H1 (cell line): ENCODE results near the gene CUL2. TPM values are rescaled to one million over a fixed set of nuclear protein-coding genes. Genes with fewer than 3 reads are reported as not detected.

Source experiments
- CTCF ChIA-PET: fragments of 300-600 bp; sonication (Branson Sonifier 250); formaldehyde crosslinking; loops from one replicate; lab custom pipeline; 2021; ENCODE audit not compliant: partially characterized antibody; lab: Charles Lee
- POLR2A ChIA-PET: fragments of 300-600 bp; sonication (Branson Sonifier 250); formaldehyde crosslinking; loops from one replicate; lab custom pipeline; 2021; ENCODE audit warnings: inconsistent platforms; ENCODE audit not compliant: partially characterized antibody; lab: Charles Lee
- DNase-seq, 2 experiments: peaks; one replicate each; pipeline versions ENCODE4 v3.0.0 to v3.0.0-alpha.2; 2010 to 2022; ENCODE audit warnings: low spot score in 2 of 2, low read depth in 1 of 2, mixed read lengths in 1 of 2
- FAIRE-seq: peaks from 2 replicates; lab custom pipeline; 2011; peaks lifted over from hg19 to GRCh38; lab: Jason Lieb, UNC
- H2AFZ ChIP-seq: 2 replicates; pipeline ENCODE4 v1.8.1; 2012; ENCODE audit warnings: low read length, inconsistent platforms
- H2AK5ac ChIP-seq: 2 replicates; pipeline ENCODE4 v1.6.1; 2013; ENCODE audit warnings: low read depth, low read length
- H2BK120ac ChIP-seq: replicated peaks from 2 replicates; pipeline ENCODE3; 2013; ENCODE audit warnings: low read depth, low read length, inconsistent platforms
- H2BK12ac ChIP-seq: 2 replicates; pipeline ENCODE4 v1.6.1; 2013; ENCODE audit warnings: low read depth, low read length
- H2BK15ac ChIP-seq: 2 replicates; pipeline ENCODE4 v1.6.1; 2013; ENCODE audit warnings: low read length
- H2BK20ac ChIP-seq: 2 replicates; pipeline ENCODE4 v1.6.1; 2013; ENCODE audit warnings: low read length
- H2BK5ac ChIP-seq: 2 replicates; pipeline ENCODE4 v1.6.1; 2013; ENCODE audit warnings: low read depth, low read length
- H3K14ac ChIP-seq: 2 replicates; pipeline ENCODE4 v1.6.1; 2013; ENCODE audit warnings: inconsistent platforms; ENCODE audit not compliant: insufficient read length
- H3K18ac ChIP-seq: 2 replicates; pipeline ENCODE4 v1.6.1; 2013; ENCODE audit warnings: low read length; ENCODE audit errors: extremely low read depth
- H3K23ac ChIP-seq: 2 replicates; pipeline ENCODE4 v1.6.1; 2013; ENCODE audit warnings: inconsistent platforms; ENCODE audit not compliant: insufficient read length
- H3K23me2 ChIP-seq: 2 replicates; pipeline ENCODE4 v1.6.1; 2013; ENCODE audit warnings: low read depth, low read length
- H3K27ac ChIP-seq: 2 replicates; pipeline ENCODE4 v1.6.1; 2011; ENCODE audit warnings: low read depth, low read length, inconsistent platforms
- H3K27me3 ChIP-seq, 4 experiments: replicated peaks in 1 of 4; 1 replicate in 1 of 4; 2 replicates in 3 of 4; pipeline versions ENCODE4 v1.6.1 to v1.8.1; 2011 to 2013; ENCODE audit warnings: low read length in 3 of 4, mild to moderate bottlenecking in 3 of 4, inconsistent platforms in 2 of 4, mixed read lengths in 2 of 4, moderate library complexity in 1 of 4; ENCODE audit not compliant: control insufficient read depth in 3 of 4, insufficient read depth in 3 of 4; ENCODE audit errors: extremely low read depth in 1 of 4
- H3K36me3 ChIP-seq, 4 experiments: 2 replicates each; pipeline versions ENCODE4 v1.6.1 to v1.8.1; 2011 to 2013; ENCODE audit warnings: mild to moderate bottlenecking in 4 of 4, low read length in 3 of 4, moderate library complexity in 2 of 4, control low read depth in 1 of 4, inconsistent platforms in 1 of 4; ENCODE audit not compliant: insufficient read depth in 4 of 4, control insufficient read depth in 2 of 4
- H3K4ac ChIP-seq: replicated peaks from 2 replicates; pipeline ENCODE3; 2013; ENCODE audit warnings: low read length, low read depth, mixed read lengths, inconsistent platforms; ENCODE audit not compliant: insufficient read length
- H3K4me1 ChIP-seq, 4 experiments: replicated peaks in 1 of 4; 1 replicate in 1 of 4; 2 replicates in 3 of 4; pipeline versions ENCODE4 v1.6.1 to v1.8.1; 2011 to 2013; ENCODE audit warnings: low read length in 3 of 4, inconsistent platforms in 2 of 4, mixed read lengths in 1 of 4; ENCODE audit not compliant: insufficient read depth in 4 of 4, control insufficient read depth in 3 of 4
- H3K4me2 ChIP-seq, 2 experiments: 2 replicates each; pipeline versions ENCODE4 v1.6.1 to v1.8.1; 2011 to 2013; ENCODE audit warnings: low read depth in 2 of 2, low read length in 2 of 2, control low read depth in 1 of 2, inconsistent platforms in 1 of 2, mild to moderate bottlenecking in 1 of 2; ENCODE audit not compliant: insufficient read depth in 1 of 2
- H3K4me3 ChIP-seq, 4 experiments: fragments of 200-600, 300-600 bp in 1 of 4; sonication (generic), shearing (Covaris generic), sonication (Bioruptor Twin) in 1 of 4; 2 replicates each; pipeline versions ENCODE4 v1.5.1 to v1.8.1; 2011 to 2016; ENCODE audit warnings: low read length in 4 of 4, low read depth in 3 of 4, control low read depth in 2 of 4, inconsistent platforms in 2 of 4, mild to moderate bottlenecking in 2 of 4, mixed read lengths in 1 of 4, moderate library complexity in 1 of 4; ENCODE audit not compliant: insufficient read depth in 2 of 4; ENCODE audit errors: extremely low read depth in 1 of 4
- H3K56ac ChIP-seq: replicated peaks from 2 replicates; pipeline ENCODE3; 2013; ENCODE audit warnings: low read depth, mild to moderate bottlenecking, mixed read lengths, low read length, inconsistent platforms; ENCODE audit not compliant: insufficient read length
- H3K79me1 ChIP-seq: 2 replicates; pipeline ENCODE4 v1.6.1; 2013; ENCODE audit warnings: low read depth, low read length, control low read depth
- H3K79me2 ChIP-seq, 2 experiments: 2 replicates each; pipeline versions ENCODE4 v1.6.1 to v1.8.1; 2012 to 2013; ENCODE audit warnings: low read length in 2 of 2, mild to moderate bottlenecking in 2 of 2, inconsistent platforms in 1 of 2; ENCODE audit not compliant: insufficient read depth in 2 of 2, control insufficient read depth in 1 of 2
- H3K9ac ChIP-seq, 4 experiments: replicated peaks in 1 of 4; 1 replicate in 1 of 4; 2 replicates in 3 of 4; pipeline versions ENCODE4 v1.6.1 to v1.8.1; 2011 to 2013; ENCODE audit warnings: low read depth in 3 of 4, low read length in 3 of 4, control low read depth in 2 of 4, mild to moderate bottlenecking in 2 of 4, moderate library complexity in 2 of 4, inconsistent platforms in 1 of 4; ENCODE audit errors: extremely low read depth in 1 of 4
- H3K9me3 ChIP-seq, 2 experiments: 2 replicates each; pipeline versions ENCODE4 v1.6.1 to v1.8.1; 2012 to 2013; ENCODE audit warnings: mild to moderate bottlenecking in 2 of 2, moderate library complexity in 2 of 2, control low read depth in 1 of 2, inconsistent platforms in 1 of 2, low read depth in 1 of 2, low read length in 1 of 2, mixed read lengths in 1 of 2; ENCODE audit not compliant: insufficient read depth in 2 of 2
- H4K20me1 ChIP-seq, 2 experiments: replicated peaks in 1 of 2; 2 replicates each; pipeline versions ENCODE3 to v1.8.1; 2011 to 2013; ENCODE audit warnings: inconsistent platforms in 2 of 2, low read length in 2 of 2, mild to moderate bottlenecking in 1 of 2; ENCODE audit not compliant: insufficient read depth in 2 of 2, control insufficient read depth in 1 of 2
- H4K5ac ChIP-seq: 2 replicates; pipeline ENCODE4 v1.6.1; 2013; ENCODE audit warnings: low read length, low read depth, mixed read lengths, inconsistent platforms; ENCODE audit not compliant: insufficient read length
- H4K8ac ChIP-seq: 2 replicates; pipeline ENCODE4 v1.8.0; 2013; ENCODE audit warnings: mild to moderate bottlenecking, moderate library complexity, low read length, inconsistent platforms; ENCODE audit not compliant: insufficient read depth; ENCODE audit errors: extremely low read depth
- H4K91ac ChIP-seq: replicated peaks from 2 replicates; pipeline ENCODE3; 2013; ENCODE audit warnings: low read length, mixed read lengths, inconsistent platforms; ENCODE audit not compliant: insufficient read length
- CBX5 ChIP-seq: fragments of 300-800, 300-1000 bp; sonication (generic); IDR thresholded peaks from 2 replicates; pipeline ENCODE4 v1.7.1; 2016; ENCODE audit warnings: antibody characterized with exemption, low read length, low read depth
- CHD1 ChIP-seq: IDR thresholded peaks from 2 replicates; pipeline ENCODE4 v1.6.1; 2012; ENCODE audit warnings: low read depth, low read length, improper control_type of control experiment
- CHD2 ChIP-seq: IDR thresholded peaks from 2 replicates; pipeline ENCODE4 v1.6.1; 2012; ENCODE audit warnings: low read length, improper control_type of control experiment
- EZH2 ChIP-seq: fragments of 200-600 bp; sonication (generic); IDR thresholded peaks from 2 replicates; pipeline ENCODE4 v1.7.1; 2012; ENCODE audit warnings: low read depth, mild to moderate bottlenecking, moderate library complexity, low read length, inconsistent platforms; ENCODE audit not compliant: severe bottlenecking
- GABPA ChIP-seq: IDR thresholded peaks from 2 replicates; pipeline ENCODE4 v1.6.1; 2011; ENCODE audit warnings: mild to moderate bottlenecking, low read length, moderate library complexity, borderline replicate concordance; ENCODE audit not compliant: insufficient read depth
- JUND ChIP-seq: IDR thresholded peaks from 2 replicates; pipeline ENCODE4 v1.6.1; 2011; ENCODE audit warnings: mild to moderate bottlenecking, improper control_type of control experiment, low read length
- KDM4A ChIP-seq: IDR thresholded peaks from one replicate; pipeline ENCODE4 v1.7.1; 2012; ENCODE audit warnings: low read depth, mild to moderate bottlenecking, moderate library complexity, low read length, inconsistent platforms; ENCODE audit not compliant: severe bottlenecking
- NANOG ChIP-seq: IDR thresholded peaks from 2 replicates; pipeline ENCODE4 v1.6.1; 2011; ENCODE audit warnings: low read length, low read depth, mild to moderate bottlenecking, inconsistent platforms; ENCODE audit not compliant: insufficient read depth, poor library complexity, severe bottlenecking
- POLR2AphosphoS5 ChIP-seq: IDR thresholded peaks from 2 replicates; pipeline ENCODE4 v1.6.1; 2011; ENCODE audit warnings: low read depth, low read length
- RFX5 ChIP-seq: IDR thresholded peaks from 2 replicates; pipeline ENCODE4 v1.6.1; 2011; ENCODE audit warnings: low read depth, low read length, improper control_type of control experiment, borderline replicate concordance
- SIX5 ChIP-seq: IDR thresholded peaks from 2 replicates; pipeline ENCODE4 v1.6.1; 2011; ENCODE audit warnings: mild to moderate bottlenecking, low read depth, low read length
- SP4 ChIP-seq: IDR thresholded peaks from 2 replicates; pipeline ENCODE4 v1.6.1; 2012; ENCODE audit warnings: low read length, inconsistent platforms
- SUZ12 ChIP-seq: fragments of 200-600 bp; sonication (generic); IDR thresholded peaks from 2 replicates; pipeline ENCODE4 v1.6.1; 2012; ENCODE audit warnings: mild to moderate bottlenecking, inconsistent platforms, low read length, moderate library complexity, mixed read lengths
- TCF12 ChIP-seq: IDR thresholded peaks from 2 replicates; pipeline ENCODE4 v1.6.1; 2011; ENCODE audit warnings: low read depth, mild to moderate bottlenecking, low read length
- TEAD4 ChIP-seq: IDR thresholded peaks from 2 replicates; pipeline ENCODE4 v1.6.1; 2012; ENCODE audit warnings: low read depth, low read length, inconsistent platforms, mixed read lengths
- YY1 ChIP-seq: IDR thresholded peaks from 2 replicates; pipeline ENCODE4 v1.6.1; 2011; ENCODE audit warnings: low read depth, mild to moderate bottlenecking, low read length
- WGBS, 2 experiments: shearing (Covaris generic) in 1 of 2; methylation state at CpG; one replicate each; pipeline versions ENCODE4 v1.1.6 to v1.1.7; 2013 to 2015; ENCODE audit warnings: low lambda C conversion rate in 2 of 2, mixed read lengths in 2 of 2, inconsistent platforms in 1 of 2, low coverage in 1 of 2, missing lambda C conversion rate in 1 of 2; ENCODE audit not compliant: insufficient replicate concordance in 2 of 2, insufficient coverage in 1 of 2, insufficient read length in 1 of 2; ENCODE audit errors: extremely low coverage in 1 of 2, missing lambda C conversion rate in 1 of 2; 5-methylcytosine and 5-hydroxymethylcytosine counted together
- polyA plus RNA-seq, 7 experiments: library from polyadenylated mRNA; depleted of rRNA in 3 of 7; stranded (reverse) in 5 of 7; unstranded in 2 of 7; fragments of >200 nt in 5 of 7; fragments of 200-250 nt in 2 of 7; gene quantifications; 1 replicate in 5 of 7; 2 replicates in 1 of 7; 4 replicates in 1 of 7; pipeline versions ENCODE4 v1.2.1 to v1.2.3, GENCODE V29; 2011 to 2013; ENCODE audit warnings: missing spikeins in 2 of 7, mixed read lengths in 2 of 7
- total RNA-seq: library from RNA; stranded (reverse); fragmentation: NEBNext Ultra II Directional; extraction: Animal tissue kit (Norgen Biotek cat#: 25700); gene quantifications from 2 replicates; pipeline ENCODE4 v1.2.1, GENCODE V29; 2021

The CUL2 gene
- total and polyA plus RNA-seq, 2 of the 8 experiments (the other 6 are each of a cell fraction or from before 2014, with no cell fraction given), result 10.2 to 43.1 TPM

DNA sequence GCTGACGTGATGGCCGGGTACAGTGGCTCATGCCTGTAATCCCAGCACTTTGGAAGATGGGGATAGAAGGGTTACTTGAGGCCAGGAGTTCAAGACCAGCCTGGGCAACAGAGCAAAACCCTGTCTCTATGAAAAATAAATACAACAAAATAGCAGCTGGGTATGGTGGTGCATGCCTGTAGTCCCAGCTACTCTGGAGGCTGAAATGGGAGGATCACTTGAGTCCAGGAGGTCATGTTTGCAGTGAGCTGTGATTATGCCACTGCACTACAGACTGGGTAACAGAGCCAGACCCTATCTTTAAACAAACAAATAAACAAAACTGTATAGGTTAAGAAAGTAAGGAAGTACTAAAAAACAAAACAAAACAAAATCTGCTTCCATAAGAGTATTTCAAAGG lies 6.2 kb upstream of the CUL2 start:
- no peak overlapping the region for H2BK5ac ChIP-seq
- H3K36me3 ChIP-seq, result no peaks in the 10 kb centered on the region
- 78% methylated on average over 2 of the region's 2 CpGs; no CpG with 5 or more reads in 1 of the 2 experiments for WGBS, 2 experiments
- H3K9me3 ChIP-seq, result peaks cover 0 to 6% of the 10 kb centered on the region in 2 experiments; a peak in 2 of 4 replicates
- H2BK20ac ChIP-seq, result no peak overlapping the region
- H3K4me2 ChIP-seq, result no peak overlapping the region
- H3K23ac ChIP-seq, result no peak overlapping the region
- H2BK15ac ChIP-seq, result no peak overlapping the region
- H4K20me1 ChIP-seq, result no peaks in the 10 kb centered on the region
- no peak overlapping the region for H3K9ac ChIP-seq
- H4K91ac ChIP-seq, result no peak overlapping the region
- no peak overlapping the region for H3K18ac ChIP-seq
- FAIRE-seq (no peak), DNase-seq (no peak)
- H3K27me3 ChIP-seq, result no peaks in the 10 kb centered on the region
- no peak overlapping the region for H3K4ac ChIP-seq
- no peaks in the 10 kb centered on the region for H3K79me1 ChIP-seq
- H3K56ac ChIP-seq, result no peak overlapping the region
- H4K8ac ChIP-seq, result no peak overlapping the region
- H3K27ac ChIP-seq, result no peak overlapping the region
- H4K5ac ChIP-seq, result no peak overlapping the region
- H3K4me3 ChIP-seq, result no peak overlapping the region
- no peak overlapping the region for H2AFZ ChIP-seq
- H2AK5ac ChIP-seq, result no peak overlapping the region
- TF ChIP-seq CBX5 (no peak), CHD2 (no peak), RFX5 (no peak), NANOG (no peak), SIX5 (no peak), GABPA (no peak), CHD1 (no peak), JUND (no peak), EZH2 (no peak), KDM4A (no peak), POLR2AphosphoS5 (no peak), TCF12 (no peak), TEAD4 (no peak), YY1 (no peak), SP4 (no peak), SUZ12 (no peak)
- ChIA-PET POLR2A (no interaction called here), CTCF (interaction anchor here (1.0 to 1.2 kb wide), 2 partner anchors 25 to 102 kb away, joined by 5 read pairs; no protein-coding TSS in a partner anchor)
- no peaks in the 10 kb centered on the region for H3K4me1 ChIP-seq
- H2BK12ac ChIP-seq, result no peak overlapping the region
- H3K14ac ChIP-seq, result no peak overlapping the region
- no peak overlapping the region for H2BK120ac ChIP-seq
- H3K79me2 ChIP-seq, result no peaks in the 10 kb centered on the region
- no peaks in the 10 kb centered on the region for H3K23me2 ChIP-seq
